Measurements from ENCODE around the gene IGSF8.
"Not testable (repeated sequence)": the region's sequence is repeated elsewhere in the genome, so short reads cannot be mapped to it uniquely, and the experiment has no call there.

IGSF8 gene

GRCh38 chr1:160053548-160054365 is 44.7 kb downstream of the IGSF8 start:
- DNase-seq = no peak
- H3K27me3 ChIP-seq = peaks cover 59% of the 10 kb centered on the region
- TF ChIP-seq, protein P1, sequence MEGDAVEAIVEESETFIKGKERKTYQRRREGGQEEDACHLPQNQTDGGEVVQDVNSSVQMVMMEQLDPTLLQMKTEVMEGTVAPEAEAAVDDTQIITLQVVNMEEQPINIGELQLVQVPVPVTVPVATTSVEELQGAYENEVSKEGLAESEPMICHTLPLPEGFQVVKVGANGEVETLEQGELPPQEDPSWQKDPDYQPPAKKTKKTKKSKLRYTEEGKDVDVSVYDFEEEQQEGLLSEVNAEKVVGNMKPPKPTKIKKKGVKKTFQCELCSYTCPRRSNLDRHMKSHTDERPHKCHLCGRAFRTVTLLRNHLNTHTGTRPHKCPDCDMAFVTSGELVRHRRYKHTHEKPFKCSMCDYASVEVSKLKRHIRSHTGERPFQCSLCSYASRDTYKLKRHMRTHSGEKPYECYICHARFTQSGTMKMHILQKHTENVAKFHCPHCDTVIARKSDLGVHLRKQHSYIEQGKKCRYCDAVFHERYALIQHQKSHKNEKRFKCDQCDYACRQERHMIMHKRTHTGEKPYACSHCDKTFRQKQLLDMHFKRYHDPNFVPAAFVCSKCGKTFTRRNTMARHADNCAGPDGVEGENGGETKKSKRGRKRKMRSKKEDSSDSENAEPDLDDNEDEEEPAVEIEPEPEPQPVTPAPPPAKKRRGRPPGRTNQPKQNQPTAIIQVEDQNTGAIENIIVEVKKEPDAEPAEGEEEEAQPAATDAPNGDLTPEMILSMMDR (IDR thresholded peaks at IDR 0.05; ENCODE audit: low read depth, low read length) = no peak

GRCh38 chr1:160052936-160053335 is 45.5 kb downstream of the IGSF8 start:
- no peaks in the 10 kb centered on the region for H3K9me3 ChIP-seq
- H3K27me3 ChIP-seq = peaks cover 65% of the 10 kb centered on the region
- H3K4me3 ChIP-seq (ENCODE audit: low read depth, low read length) = no peak overlapping the region
- DNase-seq = no peak
- H3K36me3 ChIP-seq = no peaks in the 10 kb centered on the region
- no peaks in the 10 kb centered on the region for H3K4me1 ChIP-seq
- TF ChIP-seq, protein P1 (IDR thresholded peaks at IDR 0.05; ENCODE audit: low read depth, low read length) = no peak

More at GRCh38 chr1:160053548-160054365, 44.7 kb downstream of the IGSF8 start:
- Histone ChIP-seq H3K9me3 (no peaks in the 10 kb centered on the region), H3K4me1 (no peaks in the 10 kb centered on the region), H3K4me3 (ENCODE audit: low read depth, low read length) (no peak overlapping the region), H3K36me3 (no peaks in the 10 kb centered on the region)

DNA sequence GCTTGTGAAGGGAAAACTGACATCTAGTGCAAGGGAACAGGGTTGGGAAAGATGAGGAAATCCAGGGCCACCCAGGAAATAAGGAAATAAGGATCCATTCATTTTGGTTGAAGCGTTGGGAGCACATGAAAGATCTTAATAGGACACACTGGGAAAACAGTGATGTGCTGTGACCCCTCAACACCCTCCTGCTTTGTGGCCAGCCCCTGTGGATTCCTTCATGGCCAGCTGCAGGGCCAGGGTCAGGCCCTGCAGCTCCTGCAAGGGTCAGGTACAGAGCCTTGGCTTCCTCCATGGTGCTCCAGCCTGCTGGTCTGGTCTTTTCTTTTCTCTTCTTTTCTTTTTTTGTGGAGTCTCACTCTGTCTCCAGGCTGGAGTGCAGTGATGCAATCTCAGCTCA is 47.8 kb downstream of the IGSF8 start:
- no peak for DNase-seq
- Histone ChIP-seq H3K27me3 (peaks cover 49% of the 10 kb centered on the region), H3K36me3 (no peaks in the 10 kb centered on the region), H3K4me1 (peaks cover 5% of the 10 kb centered on the region; the same call in 1 of the 2 replicates), H3K9me3 (no peaks in the 10 kb centered on the region), H3K4me3 (ENCODE audit: low read depth, low read length) (no peak overlapping the region)
- TF ChIP-seq, protein P1 (IDR thresholded peaks at IDR 0.05; ENCODE audit: low read depth, low read length) = no peak

DNA sequence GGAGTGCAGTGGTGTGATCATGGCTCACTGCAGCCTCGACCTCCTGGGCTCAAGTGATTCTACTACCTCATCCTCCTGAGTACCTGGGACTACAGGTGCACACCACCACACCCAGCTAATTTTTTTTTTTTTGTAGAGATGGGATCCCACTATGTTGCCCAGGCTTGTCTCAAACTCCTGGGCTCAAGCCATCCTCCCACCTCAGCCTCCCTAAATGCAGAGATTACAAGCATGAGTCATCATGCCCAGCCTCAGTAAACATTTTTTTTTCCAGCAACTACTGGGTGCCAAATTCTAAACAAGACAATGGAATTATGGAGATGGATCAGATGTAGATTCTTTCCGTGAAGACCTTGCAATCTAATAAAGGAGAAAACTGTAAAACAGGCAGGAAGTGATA is 48.2 kb downstream of the IGSF8 start:
- peaks cover 45% of the 10 kb centered on the region for H3K27me3 ChIP-seq
- not testable (repeated sequence) for H3K4me1 ChIP-seq; DNase-seq; H3K9me3 ChIP-seq; H3K36me3 ChIP-seq; H3K4me3 ChIP-seq (ENCODE audit: low read depth, low read length)

DNA sequence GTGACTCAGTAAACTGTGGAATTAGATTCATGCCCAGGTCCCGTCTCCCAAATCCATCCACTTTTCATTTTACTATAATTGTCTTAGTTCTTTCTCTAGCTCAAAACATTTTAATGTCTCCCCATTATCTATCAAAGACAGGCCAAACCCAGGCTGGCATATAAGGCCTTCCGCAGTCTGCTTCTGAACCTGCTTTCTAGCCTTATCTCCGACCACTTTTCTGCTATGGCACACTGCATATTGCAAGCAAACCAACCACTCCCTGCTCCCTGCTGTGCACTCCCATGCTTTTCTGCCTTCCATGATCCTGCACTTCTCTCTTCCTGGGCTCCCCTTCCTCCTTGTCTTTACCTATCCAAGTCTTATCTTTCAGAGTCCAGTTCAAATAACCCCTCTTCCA is 49.3 kb downstream of the IGSF8 start:
- no peak for DNase-seq
- no peaks in the 10 kb centered on the region for H3K9me3 ChIP-seq
- H3K27me3 ChIP-seq = peaks cover 38% of the 10 kb centered on the region
- peaks cover 5% of the 10 kb centered on the region; the same call in 1 of the 2 replicates for H3K4me1 ChIP-seq
- no peak overlapping the region for H3K4me3 ChIP-seq (ENCODE audit: low read depth, low read length)
- TF ChIP-seq, protein P1 (IDR thresholded peaks at IDR 0.05; ENCODE audit: low read depth, low read length) = no peak
- no peaks in the 10 kb centered on the region for H3K36me3 ChIP-seq

DNA sequence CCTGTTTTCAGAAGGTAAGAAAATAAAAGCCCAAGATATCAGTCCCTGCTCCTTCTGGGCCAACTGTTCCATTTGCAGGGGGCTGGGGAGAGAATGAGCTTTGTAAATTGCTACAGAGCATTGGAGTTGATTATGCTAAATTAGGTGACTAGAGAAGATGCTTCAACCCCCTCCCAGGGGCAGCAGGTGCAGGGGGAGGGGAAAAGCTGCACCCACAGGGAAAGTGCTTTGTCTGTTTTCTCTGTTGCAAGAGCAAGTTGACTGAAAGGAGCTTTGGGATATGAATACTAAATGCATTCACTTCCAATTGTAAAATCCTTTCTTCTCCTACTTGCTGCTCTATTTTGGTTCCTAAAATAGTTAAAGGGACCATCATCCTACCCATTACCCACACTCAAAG is 50.1 kb downstream of the IGSF8 start:
- no peaks in the 10 kb centered on the region for H3K9me3 ChIP-seq
- no peak for DNase-seq
- H3K4me3 ChIP-seq (ENCODE audit: low read depth, low read length) = no peak overlapping the region
- H3K4me1 ChIP-seq = peaks cover 5% of the 10 kb centered on the region; the same call in 1 of the 2 replicates
- TF ChIP-seq, protein P1 (IDR thresholded peaks at IDR 0.05; ENCODE audit: low read depth, low read length) = no peak
- no peaks in the 10 kb centered on the region for H3K36me3 ChIP-seq
- peaks cover 32% of the 10 kb centered on the region for H3K27me3 ChIP-seq

Measured in BE2C (cell line).